Transverse colon (tissue), 4 donors: ENCODE data around the gene DNAJC12.
A peak's percentile ranks its signal among the peaks of the same experiment; 100 is the strongest.

ENCODE experiments used
- CTCF ChIP-seq, 5 experiments: fragments of 200-600 bp in 3 of 5; fragments of 450-650 bp in 2 of 5; sonication (generic) in 3 of 5; IDR thresholded peaks; 1 replicate in 2 of 5; 2 replicates in 3 of 5; pipeline ENCODE4 v1.5.1; 2016 to 2017; ENCODE audit warnings: antibody characterized with exemption in 5 of 5, inconsistent platforms in 3 of 5, mild to moderate bottlenecking in 2 of 5, moderate library complexity in 1 of 5
- POLR2A ChIP-seq: fragments of 450-650 bp; IDR thresholded peaks from one replicate; pipeline ENCODE4 v1.6.1; 2016; ENCODE audit warnings: antibody characterized with exemption, mild to moderate bottlenecking, moderate library complexity
- POLR2AphosphoS5 ChIP-seq, 3 donors: sonication (generic); formaldehyde crosslinking; IDR thresholded peaks; one replicate each; pipeline ENCODE4 v1.6.1; 2016; ENCODE audit warnings: antibody characterized with exemption in 3 of 3

- TF ChIP-seq POLR2A (no peak), CTCF (IDR thresholded peaks at IDR 0.05) (no peak), POLR2AphosphoS5 (IDR thresholded peaks at IDR 0.05) (peak in 2 of 3 donors; percentile 32 to 38)
Observed at GRCh38 chr10:67837541-67838314, at the start of gene DNAJC12.
